GM21825 (cell line): ENCODE data around the gene NUDT14.

Experiments used
- ATAC-seq: cut with Tn5 transposase; IDR thresholded peaks from one replicate; pipeline ENCODE4 v1.9.1; 2021; ENCODE audit warnings: mild to moderate bottlenecking, moderate library complexity; ENCODE audit not compliant: unreplicated experiment

Gene NUDT14

GRCh38 chr14:105176513-105176912 is 4.6 kb downstream of the NUDT14 start:
- ATAC-seq: no peak

DNA sequence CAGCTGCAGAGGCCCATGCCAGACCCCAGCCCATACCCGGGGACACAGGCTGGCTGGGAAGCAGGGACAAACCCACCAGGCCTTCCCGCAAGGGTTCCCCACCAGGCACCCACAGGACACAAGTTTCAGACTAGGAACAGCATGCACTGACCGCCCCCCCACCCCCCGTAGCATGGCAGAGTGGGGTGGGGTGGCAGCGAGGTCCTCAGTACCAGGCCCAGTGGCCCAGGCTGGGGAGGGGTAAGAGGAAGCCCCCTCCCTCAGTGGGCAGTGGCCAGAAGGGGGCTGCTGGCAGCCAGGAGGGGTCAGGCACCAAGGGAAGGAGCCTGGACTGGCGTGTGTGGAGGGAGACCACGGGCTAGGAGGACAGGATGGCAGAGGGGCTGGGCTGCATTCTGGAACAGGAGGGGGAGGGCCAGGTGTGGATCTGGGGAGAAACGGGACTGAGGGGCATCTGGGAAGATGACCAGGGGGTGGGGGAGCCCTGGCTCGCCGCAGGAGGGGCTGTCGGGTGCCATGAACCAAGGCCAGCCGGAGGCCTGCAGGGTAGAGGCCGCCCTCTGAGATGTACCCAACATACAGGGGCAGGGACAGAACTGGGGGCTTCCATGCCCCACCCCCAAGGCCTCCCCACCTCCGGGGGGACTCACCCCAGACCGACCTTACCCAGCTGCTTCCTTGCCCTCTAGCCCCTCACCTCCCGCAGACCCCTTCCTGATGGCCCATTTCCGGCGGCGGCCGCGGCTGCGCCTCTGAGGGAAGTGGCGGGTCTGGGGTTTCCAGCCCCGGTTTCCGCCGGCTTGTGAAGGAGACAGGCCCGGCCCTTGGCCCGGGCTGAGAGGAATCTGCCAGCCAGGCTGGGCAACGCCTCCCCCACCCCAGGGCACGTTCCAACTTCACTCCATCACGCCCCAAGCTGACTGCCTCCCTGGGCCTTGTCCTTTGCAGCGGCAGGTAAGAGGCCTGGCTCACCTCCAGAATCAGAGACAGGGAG is 6.9 kb downstream of the NUDT14 start:
- no peak for ATAC-seq

DNA sequence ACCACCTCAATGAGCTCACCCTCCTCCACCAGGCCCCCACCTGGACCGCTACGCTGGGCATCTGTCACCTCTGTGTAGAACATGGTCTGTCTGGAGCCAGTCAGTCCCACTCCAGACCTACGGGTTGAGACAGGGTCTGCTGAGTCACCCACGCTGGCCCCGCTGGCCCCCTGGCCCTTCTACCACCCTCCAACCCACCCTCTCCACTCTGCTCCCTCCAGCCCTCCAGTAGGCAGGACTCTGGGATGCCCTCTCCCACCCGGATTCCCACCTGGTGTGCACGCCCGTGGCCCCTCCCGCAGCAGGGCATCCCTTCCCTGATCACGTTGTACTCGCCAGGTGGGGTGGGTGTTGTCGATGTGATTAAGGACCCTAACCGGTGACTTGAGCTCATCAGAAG is 8.0 kb downstream of the NUDT14 start:
- ATAC-seq: no peak

DNA sequence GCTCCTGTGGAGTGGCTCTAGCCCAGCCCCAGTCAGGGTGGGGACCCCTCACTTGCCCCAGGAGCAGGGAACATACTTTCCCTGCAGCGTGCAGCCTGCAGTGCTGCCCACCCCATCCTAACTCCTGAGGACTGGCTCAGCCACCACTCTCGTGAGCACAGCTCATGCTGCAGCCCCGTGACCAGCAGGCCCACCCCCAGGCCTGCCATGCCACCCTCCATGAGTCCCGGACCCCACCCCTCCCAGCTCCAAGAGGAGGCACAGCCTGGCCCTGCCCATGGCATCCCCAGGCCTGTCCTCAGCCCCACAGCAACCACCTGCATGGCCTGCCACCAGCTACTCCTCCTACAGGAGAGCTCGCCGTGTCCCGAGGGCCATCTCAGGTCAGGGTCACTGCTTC is 8.6 kb downstream of the NUDT14 start:
- no peak for ATAC-seq

- ATAC-seq: no peak
These were observed 10.0 kb downstream of the NUDT14 start for GRCh38 chr14:105171004-105171673.

DNA sequence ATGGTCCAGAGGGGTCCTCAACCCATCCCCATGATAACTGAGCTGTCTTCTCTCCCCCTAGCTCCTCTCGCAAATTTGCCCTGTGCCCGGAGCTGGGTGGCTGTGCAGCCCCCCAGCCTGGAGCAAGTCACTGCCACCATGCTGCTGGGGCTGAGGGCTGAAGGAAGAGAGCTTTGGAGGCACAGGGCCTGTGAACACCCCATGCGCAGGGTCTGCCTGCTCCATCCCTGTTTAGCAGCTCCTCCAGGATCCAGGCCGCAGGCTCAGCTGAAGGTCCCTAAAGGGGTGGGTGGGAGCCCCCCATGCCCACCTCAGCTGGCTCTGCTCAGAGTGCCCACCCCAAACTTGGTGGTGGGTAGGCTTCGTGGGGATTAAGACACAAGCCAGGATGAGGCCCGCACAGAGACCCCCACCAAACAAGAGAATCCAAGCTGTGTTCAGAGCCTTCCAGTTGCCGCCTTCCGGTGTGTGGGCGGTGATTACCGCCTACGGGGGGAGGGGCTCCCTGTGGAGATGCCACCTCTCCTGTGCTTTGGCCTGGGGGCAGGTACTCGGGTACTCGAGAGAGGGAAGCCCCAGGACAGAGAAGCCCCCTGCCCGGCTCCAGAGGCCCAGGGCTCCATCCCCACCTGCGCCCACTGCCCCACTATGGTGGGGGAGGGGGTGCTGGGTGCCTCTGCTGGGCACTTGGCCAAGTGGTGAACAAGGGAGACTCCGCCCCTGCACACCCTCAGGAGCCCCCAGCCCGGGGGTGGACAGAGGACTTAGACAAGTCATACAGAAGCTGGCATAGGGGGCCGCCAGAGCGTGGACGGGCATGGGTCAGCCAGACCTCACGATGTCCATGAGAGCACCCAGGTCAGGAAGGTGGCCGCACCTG is 11.1 kb downstream of the NUDT14 start:
- no peak for ATAC-seq

DNA sequence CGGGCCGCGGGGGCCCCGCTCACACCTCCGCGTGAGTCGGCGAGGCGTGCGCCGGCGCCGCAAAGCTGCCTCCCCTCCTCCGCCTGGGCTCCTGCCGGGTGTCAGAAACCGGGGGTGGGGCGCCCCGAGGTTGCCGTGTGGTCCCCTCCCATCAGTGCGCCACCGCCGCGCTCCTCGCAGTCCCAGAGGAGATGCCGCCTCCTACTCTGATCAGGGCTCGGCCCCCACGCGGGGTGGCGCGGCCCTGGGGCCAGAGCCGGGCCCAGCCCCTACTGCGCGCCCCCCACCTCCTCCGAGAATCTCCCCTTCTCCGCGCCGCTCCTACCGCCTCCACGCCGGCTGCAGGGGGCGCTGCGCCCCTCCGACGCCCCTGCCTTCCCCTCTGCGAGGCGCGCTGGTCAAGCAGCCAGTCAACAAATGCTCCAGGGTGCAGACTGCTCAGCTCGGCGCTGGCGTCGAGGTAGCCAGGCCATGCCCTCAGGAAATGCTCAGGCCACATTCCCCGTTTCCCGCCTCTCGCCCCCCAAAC is 12.1 kb downstream of the NUDT14 start:
- no peak for ATAC-seq

- ATAC-seq: no peak
These were observed 12.6 kb downstream of the NUDT14 start, which contains the start of gene JAG2 for GRCh38 chr14:105168496-105168978. JAG2 (minus strand) TSS chr14:105168776; CDS start chr14:105168420, 356 bp downstream.

- no peak for ATAC-seq
These were observed 13.1 kb downstream of the NUDT14 start for GRCh38 chr14:105168093-105168420.

DNA sequence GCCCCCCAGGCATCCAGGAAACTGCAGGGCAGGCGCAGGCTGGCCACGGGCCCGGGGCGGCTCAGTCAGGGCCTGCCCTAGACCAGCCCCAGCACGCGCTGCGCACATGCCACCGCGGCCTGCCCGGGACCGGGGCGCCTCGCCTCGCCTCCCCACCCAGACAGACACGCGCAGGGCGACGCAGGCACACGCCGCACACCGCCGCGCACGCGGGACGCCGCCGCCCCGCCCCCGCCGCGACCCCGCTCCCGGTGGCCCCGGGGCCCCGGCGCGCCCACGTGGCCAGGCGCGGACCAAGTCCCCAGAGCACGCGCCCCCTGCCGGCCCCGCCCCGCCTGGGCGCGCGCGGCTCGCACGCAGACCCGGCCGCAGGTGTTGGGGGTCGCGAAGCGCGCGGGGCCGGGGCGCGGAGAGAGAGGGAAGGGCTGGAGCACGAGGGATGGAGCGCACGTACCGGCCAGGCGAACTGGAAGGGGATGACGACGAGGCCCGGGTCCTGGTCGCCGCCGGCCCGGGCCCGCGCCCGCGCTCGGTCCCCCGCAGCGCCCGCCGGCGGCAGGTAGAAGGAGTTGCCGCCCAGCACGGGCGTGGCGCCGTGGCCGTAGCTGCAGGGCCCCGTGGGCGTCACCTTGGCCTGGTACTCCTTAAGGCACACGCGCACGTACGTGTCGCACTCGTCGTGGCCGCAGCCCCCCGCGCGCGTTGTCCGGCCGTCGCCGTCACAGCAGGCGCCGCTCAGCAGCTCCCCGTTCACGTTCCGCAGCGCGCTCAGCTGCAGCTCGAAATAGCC is 13.6 kb downstream of the NUDT14 start:
- ATAC-seq: no peak

DNA sequence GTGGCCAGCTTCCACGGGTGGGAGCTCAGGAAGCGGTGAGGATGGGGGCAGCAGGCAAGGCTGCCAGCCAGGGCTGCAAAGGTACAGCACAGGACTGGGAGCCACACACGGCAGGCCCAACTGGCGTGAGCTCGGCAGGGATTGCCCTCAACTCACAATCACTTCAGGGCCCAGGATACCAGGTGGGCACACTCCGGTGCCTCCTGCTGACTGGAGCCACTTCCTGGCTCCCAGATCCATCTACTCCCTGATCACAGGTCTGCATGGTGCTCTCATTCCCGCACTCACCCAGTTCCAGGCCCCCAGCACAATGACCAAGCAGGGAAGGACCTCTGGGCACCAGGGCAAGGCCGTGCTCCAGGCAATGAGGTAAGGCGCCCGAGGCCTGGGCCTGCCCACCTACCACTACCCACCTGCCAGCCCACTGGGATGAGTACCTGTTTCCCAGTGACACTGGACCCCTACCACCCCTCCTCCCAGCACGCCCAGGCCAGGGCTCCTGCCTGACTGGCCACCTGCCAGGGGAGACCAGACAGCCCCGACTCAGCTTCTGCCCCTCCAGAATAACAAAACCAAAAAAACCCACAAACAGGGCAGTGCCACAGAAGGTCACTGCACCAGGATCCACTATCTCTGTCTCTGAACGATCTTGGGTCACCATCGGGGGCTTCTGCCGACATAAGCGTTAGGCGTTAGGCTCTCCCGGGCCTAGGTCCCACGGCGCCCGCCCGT is 14.4 kb downstream of the NUDT14 start:
- no peak for ATAC-seq

DNA sequence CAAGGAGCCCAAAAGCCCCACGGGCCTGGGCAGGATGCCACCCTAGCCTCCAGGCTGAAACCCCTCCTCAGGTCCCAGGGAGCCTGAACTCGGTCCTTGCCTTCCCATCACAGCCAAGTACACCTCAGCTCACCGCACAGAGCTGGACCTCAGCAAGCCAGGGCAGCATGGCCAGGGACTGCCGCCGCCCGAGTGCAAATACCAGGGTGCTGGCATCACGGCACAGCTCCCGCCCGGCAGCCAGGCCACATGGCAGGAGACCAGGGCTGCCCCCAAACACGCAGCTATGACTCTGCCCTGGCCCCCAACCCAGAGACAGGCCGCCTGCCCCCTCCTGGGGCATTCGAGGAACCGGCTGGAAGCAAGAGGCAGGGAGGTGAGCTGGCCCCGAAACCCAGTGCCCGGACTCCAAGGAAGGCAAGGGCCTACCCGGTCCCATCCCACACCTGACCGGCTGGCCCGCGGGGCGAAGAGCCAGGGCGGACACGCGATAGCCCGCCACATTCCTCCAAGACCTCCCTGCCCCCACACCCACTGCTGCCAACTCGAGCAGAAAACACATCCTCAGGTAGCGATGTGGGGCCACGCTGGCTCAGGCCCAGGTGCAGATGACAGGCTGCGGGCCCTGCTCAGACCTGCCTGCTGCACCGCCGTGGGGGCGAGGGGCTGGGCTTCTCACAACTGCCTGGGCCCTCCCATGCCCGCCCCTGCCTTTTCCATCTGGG is 15.2 kb downstream of the NUDT14 start:
- no peak for ATAC-seq

GRCh38 chr14:105165134-105165704 is 15.9 kb downstream of the NUDT14 start:
- ATAC-seq: no peak

GRCh38 chr14:105163040-105163742 is 17.9 kb downstream of the NUDT14 start:
- ATAC-seq: no peak

DNA sequence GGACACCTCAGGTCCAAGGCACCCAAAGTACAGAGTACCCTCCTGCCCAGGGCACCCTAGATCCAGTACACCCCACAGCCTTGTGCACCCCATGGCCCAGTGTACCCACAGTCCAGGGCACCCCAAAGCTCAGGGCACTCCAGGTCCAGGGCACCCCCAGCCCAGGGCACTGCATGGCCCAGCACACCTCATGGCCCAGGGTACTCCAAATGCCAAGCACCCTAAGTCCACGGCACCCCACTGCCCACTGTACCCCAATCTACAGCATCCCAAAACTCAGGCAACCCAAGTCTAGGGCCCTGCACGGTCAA is 18.5 kb downstream of the NUDT14 start:
- ATAC-seq: no peak

- no peak for ATAC-seq
These were observed 19.0 kb downstream of the NUDT14 start for GRCh38 chr14:105161964-105162668.

GRCh38 chr14:105161309-105161708 is 19.8 kb downstream of the NUDT14 start:
- ATAC-seq: no peak
